Osteoblast (primary cell): ENCODE measurements around the gene FAM187B. TPM values are rescaled to one million over a fixed set of nuclear protein-coding genes. Genes with fewer than 3 reads are reported as not detected.

ENCODE experiments used
- DNase-seq: peaks from one replicate; pipeline ENCODE4 v3.0.0; 2011; ENCODE audit warnings: low spot score, mixed read lengths; ENCODE audit not compliant: insufficient read length; ENCODE audit errors: missing footprints
- H2AFZ ChIP-seq: 2 replicates; pipeline ENCODE4 v1.6.0; 2011; ENCODE audit warnings: mild to moderate bottlenecking, low read length
- H3K27ac ChIP-seq: 2 replicates; pipeline ENCODE4 v1.5.1; 2011; ENCODE audit warnings: mild to moderate bottlenecking, low read depth, low read length, moderate library complexity
- H3K27me3 ChIP-seq: 2 replicates; pipeline ENCODE4 v1.6.0; 2012; ENCODE audit warnings: mild to moderate bottlenecking, control low read depth, inconsistent platforms, low read length, moderate library complexity; ENCODE audit not compliant: insufficient read depth
- H3K36me3 ChIP-seq: 2 replicates; pipeline ENCODE4 v1.5.1; 2011; ENCODE audit warnings: mild to moderate bottlenecking, low read length, control low read depth, moderate library complexity; ENCODE audit not compliant: insufficient read depth
- H3K4me1 ChIP-seq: 2 replicates; pipeline ENCODE4 v1.5.1; 2011; ENCODE audit warnings: mild to moderate bottlenecking, low read length, control low read depth, moderate library complexity; ENCODE audit not compliant: insufficient read depth
- H3K4me2 ChIP-seq: 2 replicates; pipeline ENCODE4 v1.6.0; 2011; ENCODE audit warnings: mild to moderate bottlenecking, low read length; ENCODE audit not compliant: insufficient read depth
- H3K4me3 ChIP-seq: fragments of 200-600 bp; sonication (generic); 3 replicates; pipeline ENCODE4 v1.5.1; 2012; ENCODE audit warnings: mild to moderate bottlenecking, low read length, inconsistent platforms; ENCODE audit not compliant: insufficient read depth
- H3K79me2 ChIP-seq: 2 replicates; pipeline ENCODE4 v1.6.0; 2012; ENCODE audit warnings: mild to moderate bottlenecking, low read length, control low read depth, inconsistent platforms; ENCODE audit not compliant: insufficient read depth
- H3K9me3 ChIP-seq: 2 replicates; pipeline ENCODE4 v1.5.1; 2011; ENCODE audit warnings: low read depth, low read length, control low read depth
- H4K20me1 ChIP-seq: 2 replicates; pipeline ENCODE4 v1.6.0; 2012; ENCODE audit warnings: mild to moderate bottlenecking, low read length, control low read depth; ENCODE audit not compliant: insufficient read depth
- total RNA-seq: library from RNA; depleted of rRNA; stranded (reverse); fragments of >200 nt; gene quantifications from 2 replicates; pipeline ENCODE4 v1.2.3, GENCODE V29; 2012
- TF ChIP-seq, protein P1 (sequence below): IDR thresholded peaks from 2 replicates; pipeline ENCODE4 v1.5.1; 2011; ENCODE audit warnings: mild to moderate bottlenecking, low read depth, low read length, moderate library complexity; ENCODE audit errors: extremely low read depth

The FAM187B gene
- total RNA-seq, 1 donor = not detected

DNA sequence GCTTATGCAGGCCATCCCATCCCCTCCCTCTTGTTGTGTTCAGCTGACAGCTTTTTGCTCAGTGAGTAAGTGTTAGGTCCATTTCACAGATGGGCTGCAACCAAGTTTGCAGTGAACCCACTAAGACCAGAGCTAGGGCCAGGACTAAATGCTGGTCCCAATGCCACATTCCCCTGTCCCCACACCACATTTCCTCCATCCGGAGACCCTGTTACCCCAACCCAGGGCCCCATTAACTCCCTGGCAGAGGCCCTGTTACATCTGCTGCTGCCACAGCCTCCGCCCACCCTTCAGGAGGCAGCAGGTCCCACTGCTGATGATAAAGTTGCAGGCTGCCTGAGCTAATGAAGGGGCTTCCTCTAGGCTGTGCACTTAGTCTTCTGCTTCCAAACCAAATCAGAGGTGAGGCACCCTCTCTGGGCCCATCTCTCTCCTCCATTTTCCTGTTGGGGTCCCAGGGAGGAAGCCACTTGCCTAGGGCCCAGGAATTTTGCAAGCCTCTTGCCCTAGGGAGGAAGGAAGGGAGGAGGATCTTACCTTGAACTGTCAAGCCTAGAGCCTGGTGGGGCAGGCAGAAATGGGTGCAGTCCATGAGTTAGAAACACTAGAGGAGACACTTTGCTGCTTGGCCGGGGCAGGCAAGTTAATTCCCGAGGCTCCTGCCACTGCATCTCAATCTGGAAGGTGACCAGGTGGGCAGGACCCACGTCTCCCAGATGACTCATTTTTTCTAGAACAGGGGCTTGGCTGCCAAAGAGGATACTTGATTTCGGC is 36.8 kb upstream of the FAM187B start:
- TF ChIP-seq, protein P1, sequence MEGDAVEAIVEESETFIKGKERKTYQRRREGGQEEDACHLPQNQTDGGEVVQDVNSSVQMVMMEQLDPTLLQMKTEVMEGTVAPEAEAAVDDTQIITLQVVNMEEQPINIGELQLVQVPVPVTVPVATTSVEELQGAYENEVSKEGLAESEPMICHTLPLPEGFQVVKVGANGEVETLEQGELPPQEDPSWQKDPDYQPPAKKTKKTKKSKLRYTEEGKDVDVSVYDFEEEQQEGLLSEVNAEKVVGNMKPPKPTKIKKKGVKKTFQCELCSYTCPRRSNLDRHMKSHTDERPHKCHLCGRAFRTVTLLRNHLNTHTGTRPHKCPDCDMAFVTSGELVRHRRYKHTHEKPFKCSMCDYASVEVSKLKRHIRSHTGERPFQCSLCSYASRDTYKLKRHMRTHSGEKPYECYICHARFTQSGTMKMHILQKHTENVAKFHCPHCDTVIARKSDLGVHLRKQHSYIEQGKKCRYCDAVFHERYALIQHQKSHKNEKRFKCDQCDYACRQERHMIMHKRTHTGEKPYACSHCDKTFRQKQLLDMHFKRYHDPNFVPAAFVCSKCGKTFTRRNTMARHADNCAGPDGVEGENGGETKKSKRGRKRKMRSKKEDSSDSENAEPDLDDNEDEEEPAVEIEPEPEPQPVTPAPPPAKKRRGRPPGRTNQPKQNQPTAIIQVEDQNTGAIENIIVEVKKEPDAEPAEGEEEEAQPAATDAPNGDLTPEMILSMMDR = no peak
- H3K79me2 ChIP-seq = peaks cover 9% of the 10 kb centered on the region
- no peaks in the 10 kb centered on the region for H3K9me3 ChIP-seq
- H3K4me2 ChIP-seq = no peak overlapping the region
- peaks cover 3% of the 10 kb centered on the region for H3K36me3 ChIP-seq
- peaks cover 9% of the 10 kb centered on the region for H4K20me1 ChIP-seq
- no peak overlapping the region for H3K4me3 ChIP-seq
- peaks cover 8% of the 10 kb centered on the region for H3K27me3 ChIP-seq
- peaks cover 6% of the 10 kb centered on the region for H3K4me1 ChIP-seq
- H3K27ac ChIP-seq = no peak overlapping the region
- no peak overlapping the region for H2AFZ ChIP-seq
- DNase-seq = peak; percentile 83

DNA sequence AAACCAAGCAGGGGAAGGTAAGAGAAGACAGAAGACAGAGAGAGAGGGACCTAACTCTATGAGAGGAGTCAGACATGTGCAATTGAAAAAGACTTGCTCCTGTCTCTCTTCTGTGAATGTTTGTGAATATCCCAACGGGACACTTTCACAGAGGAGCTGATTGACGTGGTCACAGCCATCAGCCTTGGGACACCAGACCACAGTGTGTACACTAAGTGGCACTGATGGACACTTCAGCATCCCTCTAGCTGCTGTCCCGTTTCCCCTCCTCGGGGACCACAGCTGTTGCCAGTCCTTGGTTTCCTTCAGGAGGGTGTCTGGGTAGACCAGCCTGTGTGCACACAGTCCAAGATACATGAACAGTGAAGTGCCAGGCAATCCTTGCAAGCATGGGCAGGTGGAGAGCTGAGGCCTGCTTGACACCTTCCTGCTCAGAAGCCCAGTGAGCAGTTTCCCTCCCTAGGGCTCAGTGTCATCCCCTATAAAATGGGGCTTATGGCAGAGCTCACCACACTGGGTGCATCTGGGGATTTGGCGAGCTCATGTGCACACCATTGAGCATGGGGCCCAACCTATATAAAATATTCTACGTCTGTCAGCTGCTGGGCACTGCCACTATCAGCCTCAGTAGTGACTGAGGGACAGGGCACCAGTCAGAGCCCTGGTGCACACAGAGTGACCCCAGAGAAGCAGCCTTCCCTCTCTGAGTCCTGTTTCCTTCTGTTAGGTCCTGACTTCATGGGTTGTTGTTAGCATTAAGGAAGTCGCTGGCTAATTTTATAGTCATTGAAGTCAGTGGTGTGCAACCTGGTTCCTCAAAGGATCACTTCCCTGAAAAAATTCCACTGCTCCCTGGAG is 36.0 kb upstream of the FAM187B start:
- peaks cover 6% of the 10 kb centered on the region for H3K4me1 ChIP-seq
- peaks cover 8% of the 10 kb centered on the region for H3K27me3 ChIP-seq
- peaks cover 9% of the 10 kb centered on the region for H4K20me1 ChIP-seq
- H3K4me2 ChIP-seq = no peak overlapping the region
- peak; percentile 80 for DNase-seq
- peaks cover 9% of the 10 kb centered on the region for H3K79me2 ChIP-seq
- H2AFZ ChIP-seq = no peak overlapping the region
- TF ChIP-seq, protein P1 = no peak
- H3K9me3 ChIP-seq = no peaks in the 10 kb centered on the region
- no peaks in the 10 kb centered on the region for H3K36me3 ChIP-seq
- H3K4me3 ChIP-seq = no peak overlapping the region
- H3K27ac ChIP-seq = no peak overlapping the region

DNA sequence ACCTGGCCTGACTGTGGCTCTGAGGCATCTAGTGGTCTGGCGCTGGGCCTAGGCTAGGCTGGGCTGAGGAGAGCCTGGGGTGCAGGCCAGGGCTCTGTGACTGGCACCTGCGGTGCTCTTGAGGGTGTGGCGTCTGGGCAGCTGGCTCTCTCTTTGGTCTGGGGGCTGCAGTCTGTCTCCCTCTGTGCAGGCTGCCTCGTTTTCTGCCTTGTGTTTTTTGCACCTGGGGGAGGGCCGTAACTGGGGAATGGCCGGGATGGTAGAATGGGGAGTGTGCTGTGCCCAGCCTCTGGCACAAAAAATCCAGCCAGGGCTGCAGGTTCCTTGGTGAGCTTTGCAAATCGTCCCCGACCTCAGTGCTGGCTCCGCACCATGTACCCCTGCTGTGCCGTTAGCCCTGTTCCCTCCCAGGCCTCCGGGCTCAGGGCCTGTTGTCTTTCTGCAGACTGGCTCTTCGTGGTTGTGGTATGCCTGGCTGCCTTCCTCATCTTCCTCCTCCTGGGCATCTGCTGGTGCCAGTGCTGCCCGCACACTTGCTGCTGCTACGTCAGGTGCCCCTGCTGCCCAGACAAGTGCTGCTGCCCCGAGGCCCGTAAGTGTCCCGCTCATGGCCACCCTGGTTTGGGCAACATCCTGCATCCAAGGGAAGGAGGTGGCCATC is 33.7 kb upstream of the FAM187B start:
- no peak overlapping the region for H3K4me2 ChIP-seq
- TF ChIP-seq, protein P1 = no peak
- H3K27ac ChIP-seq = no peak overlapping the region
- H4K20me1 ChIP-seq = peaks cover 9% of the 10 kb centered on the region
- H3K79me2 ChIP-seq = peaks cover 3% of the 10 kb centered on the region
- no peak overlapping the region for H2AFZ ChIP-seq
- peaks cover 13% of the 10 kb centered on the region for H3K27me3 ChIP-seq
- no peaks in the 10 kb centered on the region for H3K36me3 ChIP-seq
- no peaks in the 10 kb centered on the region for H3K9me3 ChIP-seq
- DNase-seq = peak; percentile 44
- H3K4me1 ChIP-seq = peaks cover 6% of the 10 kb centered on the region
- no peak overlapping the region for H3K4me3 ChIP-seq
